Keratinocyte (primary cell): ENCODE measurements around the gene DIS3L2. TPM values are rescaled to one million over a fixed set of nuclear protein-coding genes. Genes with fewer than 3 reads are reported as not detected.

Experiments used
- DNase-seq: peaks from one replicate; pipeline ENCODE4 v3.0.0-alpha.2; 2011; ENCODE audit warnings: low read depth, missing footprints, low spot score
- FAIRE-seq: peaks from 2 replicates; lab custom pipeline; 2011; peaks lifted over from hg19 to GRCh38; lab: Jason Lieb, UNC
- H2AFZ ChIP-seq: 2 replicates; pipeline ENCODE4 v1.6.0; 2012; ENCODE audit warnings: low read length, control low read depth, inconsistent platforms; ENCODE audit not compliant: control insufficient read depth
- H3K27ac ChIP-seq: 2 replicates; pipeline ENCODE4 v1.5.1; 2011; ENCODE audit warnings: low read length; ENCODE audit not compliant: control insufficient read depth, insufficient read depth
- H3K27me3 ChIP-seq: 3 replicates; pipeline ENCODE4 v1.6.0; 2011; ENCODE audit warnings: low read length; ENCODE audit not compliant: control insufficient read depth, insufficient read depth; ENCODE audit errors: extremely low read depth
- H3K36me3 ChIP-seq, 2 experiments: 2 replicates in 1 of 2; 3 replicates in 1 of 2; pipeline ENCODE4 v1.5.1; 2011; ENCODE audit warnings: low read length in 2 of 2, mild to moderate bottlenecking in 1 of 2; ENCODE audit not compliant: control insufficient read depth in 2 of 2, insufficient read depth in 2 of 2; ENCODE audit errors: extremely low read depth in 1 of 2
- H3K4me1 ChIP-seq: 3 replicates; pipeline ENCODE4 v1.5.1; 2011; ENCODE audit warnings: low read length; ENCODE audit not compliant: control insufficient read depth, insufficient read depth; ENCODE audit errors: extremely low read depth
- H3K4me2 ChIP-seq: 3 replicates; pipeline ENCODE4 v1.6.0; 2011; ENCODE audit warnings: low read depth, low read length; ENCODE audit not compliant: control insufficient read depth, insufficient read depth; ENCODE audit errors: extremely low read depth
- H3K4me3 ChIP-seq, 3 experiments: fragments of 200-600 bp in 1 of 3; sonication (generic) in 1 of 3; 2 replicates in 2 of 3; 3 replicates in 1 of 3; pipeline ENCODE4 v1.5.1; 2011 to 2016; ENCODE audit warnings: low read length in 3 of 3, mild to moderate bottlenecking in 3 of 3, control low read depth in 2 of 3, inconsistent platforms in 1 of 3, low read depth in 1 of 3, mixed read lengths in 1 of 3, mixed run types in 1 of 3, moderate library complexity in 1 of 3; ENCODE audit not compliant: control insufficient read depth in 2 of 3, insufficient read depth in 2 of 3; ENCODE audit errors: extremely low read depth in 1 of 3
- H3K79me2 ChIP-seq: 2 replicates; pipeline ENCODE4 v1.6.0; 2012; ENCODE audit warnings: low read length; ENCODE audit not compliant: control insufficient read depth, insufficient read depth
- H3K9ac ChIP-seq: 3 replicates; pipeline ENCODE4 v1.6.0; 2011; ENCODE audit warnings: low read length; ENCODE audit not compliant: control insufficient read depth, insufficient read depth; ENCODE audit errors: extremely low read depth
- H3K9me1 ChIP-seq: 3 replicates; pipeline ENCODE4 v1.6.0; 2011; ENCODE audit warnings: low read length; ENCODE audit not compliant: control insufficient read depth, insufficient read depth; ENCODE audit errors: extremely low read depth
- H3K9me3 ChIP-seq: 2 replicates; pipeline ENCODE4 v1.5.1; 2012; ENCODE audit warnings: low read depth, low read length; ENCODE audit not compliant: control insufficient read depth
- H4K20me1 ChIP-seq: 3 replicates; pipeline ENCODE4 v1.6.0; 2011; ENCODE audit warnings: low read length; ENCODE audit not compliant: control insufficient read depth, insufficient read depth; ENCODE audit errors: extremely low read depth
- CTCF ChIP-seq, 3 experiments: IDR thresholded peaks in 1 of 3; conservative IDR thresholded peaks in 1 of 3; optimal IDR thresholded peaks in 1 of 3; 2 replicates in 2 of 3; 3 replicates in 1 of 3; pipeline versions ENCODE3 to v1.5.1; 2011; ENCODE audit warnings: low read length in 3 of 3, mild to moderate bottlenecking in 3 of 3, moderate library complexity in 2 of 3, control low read depth in 1 of 3, inconsistent platforms in 1 of 3; ENCODE audit not compliant: insufficient read depth in 2 of 3; ENCODE audit errors: extremely low read depth in 1 of 3
- EZH2 ChIP-seq: IDR thresholded peaks from one replicate; pipeline ENCODE4 v1.6.1; 2012; ENCODE audit warnings: inconsistent platforms, mild to moderate bottlenecking, low read length, moderate library complexity
- dilution Hi-C: fragments of 300-500 bp; cut with MboI; formaldehyde crosslinking; loops from one replicate; pipeline ENCODE4 v1.7.0; 2020; ENCODE audit warnings: low sequenced_read_pairs; ENCODE audit not compliant: extremely low pct_ligation_motif_present
- polyA plus RNA-seq, 5 experiments: library from polyadenylated mRNA; depleted of rRNA in 3 of 5; stranded (reverse) in 3 of 5; stranded (forward) in 1 of 5; unstranded in 1 of 5; fragments of >200 nt; gene quantifications; 1 replicate in 1 of 5; 2 replicates in 3 of 5; 3 replicates in 1 of 5; pipeline versions ENCODE4 v1.2.1 to v1.2.3, GENCODE V29; 2011 to 2012; ENCODE audit warnings: missing spikeins in 2 of 5, low read depth in 1 of 5, low replicate concordance in 1 of 5

Gene DIS3L2
- polyA plus RNA-seq, 1 donor (not counting 4 experiments of a cell fraction or from before 2014, with no cell fraction given), result 8.6 TPM

GRCh38 chr2:232288489-232289030 lies 327.0 kb downstream of the DIS3L2 start:
- H3K27me3 ChIP-seq, result no peaks in the 10 kb centered on the region

GRCh38 chr2:232290668-232291067 lies 329.2 kb downstream of the DIS3L2 start:
- Histone ChIP-seq H3K9me1 (peaks cover 3% of the 10 kb centered on the region), H3K36me3 (peaks cover 3% of the 10 kb centered on the region in 2 experiments), H3K27me3 (no peaks in the 10 kb centered on the region), H3K27ac (no peak overlapping the region), H3K79me2 (no peaks in the 10 kb centered on the region), H4K20me1 (no peaks in the 10 kb centered on the region), H3K9ac (no peak overlapping the region), H3K4me1 (peaks cover 14% of the 10 kb centered on the region), H3K9me3 (no peaks in the 10 kb centered on the region), H2AFZ (no peak overlapping the region), H3K4me2 (no peak overlapping the region), H3K4me3 (no peak overlapping the region)
- dilution Hi-C loops, result no loop called here
- no peak for DNase-seq
- no peak for TF ChIP-seq EZH2
- TF ChIP-seq CTCF (optimal IDR thresholded peaks at IDR 0.05 in 1 of 3, IDR thresholded peaks at IDR 0.05 in 1 of 3, conservative IDR thresholded peaks at IDR 0.05 in 1 of 3; ENCODE audit: extremely low read depth in 1 of 3, insufficient read depth in 2 of 3, low read length in 3 of 3), result no peak
- FAIRE-seq, result no peak

More at GRCh38 chr2:232288489-232289030, 327.0 kb downstream of the DIS3L2 start:
- dilution Hi-C loops, result no loop called here
- Histone ChIP-seq H3K4me3 (no peak overlapping the region), H3K4me2 (no peak overlapping the region), H3K79me2 (no peaks in the 10 kb centered on the region), H3K9me1 (peaks cover 4% of the 10 kb centered on the region), H3K9ac (no peak overlapping the region), H3K36me3 (no peaks in the 10 kb centered on the region), H3K9me3 (no peaks in the 10 kb centered on the region), H4K20me1 (no peaks in the 10 kb centered on the region), H3K27ac (no peak overlapping the region), H2AFZ (no peak overlapping the region), H3K4me1 (peaks cover 21% of the 10 kb centered on the region)
- FAIRE-seq (no peak), DNase-seq (no peak)
- TF ChIP-seq CTCF (optimal IDR thresholded peaks at IDR 0.05 in 1 of 3, IDR thresholded peaks at IDR 0.05 in 1 of 3, conservative IDR thresholded peaks at IDR 0.05 in 1 of 3; ENCODE audit: extremely low read depth in 1 of 3, insufficient read depth in 2 of 3, low read length in 3 of 3), result no peak
- no peak for TF ChIP-seq EZH2
